Uterus (tissue), 2 donors: ENCODE data around the gene GIPC2.
"Not testable (repeated sequence)": the region's sequence is repeated elsewhere in the genome, so short reads cannot be mapped to it uniquely, and the experiment has no call there.

Source experiments
- CTCF ChIP-seq, 4 experiments: fragments of 200-600 bp in 2 of 4; fragments of 450-650 bp in 2 of 4; sonication (generic) in 2 of 4; IDR thresholded peaks; one replicate each; pipeline ENCODE4 v1.5.1; 2016 to 2019; ENCODE audit warnings: antibody characterized with exemption in 4 of 4, mild to moderate bottlenecking in 2 of 4, moderate library complexity in 1 of 4
- POLR2A ChIP-seq, 2 donors: fragments of 450-650 bp; IDR thresholded peaks; one replicate each; pipeline ENCODE4 v1.6.1; 2016; ENCODE audit warnings: antibody characterized with exemption in 2 of 2, mild to moderate bottlenecking in 1 of 2, moderate library complexity in 1 of 2

- not testable (repeated sequence) for TF ChIP-seq CTCF, POLR2A (IDR thresholded peaks at IDR 0.05)
Observed at GRCh38 chr1:78109659-78110058, 63.9 kb downstream of the GIPC2 start.
